Stimulated activated CD4-positive, alpha-beta T cell treated with anti-CD3 and anti-CD28 coated beads, Interleukin-1b, Interleukin-23, amount 100 ng/mL, for 48 hours (primary cell): ENCODE measurements around the gene DDX10.

Experiments
- DNase-seq: peaks from one replicate; pipeline ENCODE4 v3.0.0-alpha.2; 2020

The DDX10 gene

GRCh38 chr11:108947654-108948570 is 283.0 kb downstream of the DDX10 start:
- no peak for DNase-seq

- DNase-seq: no peak
Measured at GRCh38 chr11:108958368-108959104, 293.7 kb downstream of the DDX10 start.

GRCh38 chr11:108959105-108959761 is 294.4 kb downstream of the DDX10 start:
- DNase-seq: no peak

- DNase-seq: no peak
Measured at GRCh38 chr11:108959874-108960273, 295.0 kb downstream of the DDX10 start.

- no peak for DNase-seq
Measured at GRCh38 chr11:108960501-108960900, 295.6 kb downstream of the DDX10 start.

GRCh38 chr11:108961095-108961494 is 296.2 kb downstream of the DDX10 start:
- DNase-seq: no peak

GRCh38 chr11:108963118-108963517 is 298.2 kb downstream of the DDX10 start:
- no peak for DNase-seq

- DNase-seq: no peak
Measured at GRCh38 chr11:108965306-108966001, 300.6 kb downstream of the DDX10 start.

- no peak for DNase-seq
Measured at GRCh38 chr11:108966206-108966605, 301.3 kb downstream of the DDX10 start.

- DNase-seq: no peak
Measured at GRCh38 chr11:108966978-108967377, 302.1 kb downstream of the DDX10 start.

- no peak for DNase-seq
Measured at GRCh38 chr11:108967571-108967970, 302.7 kb downstream of the DDX10 start.

- DNase-seq: no peak
Measured at GRCh38 chr11:108970221-108970991, 305.5 kb downstream of the DDX10 start.

- DNase-seq: no peak
Measured at GRCh38 chr11:108973402-108974162, 308.7 kb downstream of the DDX10 start.

GRCh38 chr11:108975026-108975425 is 310.2 kb downstream of the DDX10 start:
- no peak for DNase-seq

- DNase-seq: no peak
Measured at GRCh38 chr11:108975641-108976071, 310.8 kb downstream of the DDX10 start.

GRCh38 chr11:108983636-108984420 is 319.0 kb downstream of the DDX10 start:
- DNase-seq: no peak

- DNase-seq: no peak
Measured at GRCh38 chr11:108984523-108984922, 319.7 kb downstream of the DDX10 start.

GRCh38 chr11:108985236-108985944 is 320.5 kb downstream of the DDX10 start:
- no peak for DNase-seq

- DNase-seq: no peak
Measured at GRCh38 chr11:108985945-108986279, 321.0 kb downstream of the DDX10 start.
